Activated T-helper 17 cell treated with anti-CD3 and anti-CD28 coated beads, Interleukin-2, amount 50 U/mL, for 72 hours (primary cell): Measurements from ENCODE around the gene MRPS15. TPM values are rescaled to one million over a fixed set of nuclear protein-coding genes. Genes with fewer than 3 reads are reported as not detected.
"Not testable (repeated sequence)": the region's sequence is repeated elsewhere in the genome, so short reads cannot be mapped to it uniquely, and the experiment has no call there.

Experiments
- ATAC-seq: fragments of 150-1000 bp; cut with Tn5 transposase; replicated peaks from 2 replicates; pipeline ENCODE4 v1.10.0; 2021; ENCODE audit warnings: mild to moderate bottlenecking, moderate library complexity
- H3K27ac Mint-ChIP-seq: one replicate; pipeline ENCODE4 v1.8.0; 2022; ENCODE audit warnings: mixed read lengths
- H3K27me3 Mint-ChIP-seq: one replicate; pipeline ENCODE4 v1.8.0; 2022; ENCODE audit warnings: mixed read lengths
- H3K36me3 Mint-ChIP-seq: one replicate; pipeline ENCODE4 v1.8.0; 2022; ENCODE audit warnings: low read depth, mild to moderate bottlenecking, mixed read lengths
- H3K4me1 Mint-ChIP-seq: one replicate; pipeline ENCODE4 v1.8.0; 2022; ENCODE audit warnings: mixed read lengths
- H3K4me3 Mint-ChIP-seq: one replicate; pipeline ENCODE4 v1.8.0; 2022; ENCODE audit warnings: mild to moderate bottlenecking, mixed read lengths
- H3K9me3 Mint-ChIP-seq: one replicate; pipeline ENCODE4 v1.8.0; 2022; ENCODE audit warnings: mixed read lengths
- total RNA-seq, 2 donors: library from RNA; stranded (reverse); gene quantifications; one replicate each; pipeline ENCODE4 v1.2.3, GENCODE V29; 2022

The MRPS15 gene
- 100 to 1,000 TPM in 1 of 2 donors, 10 to 100 TPM in 1; 57.3 to 128 TPM for total RNA-seq

GRCh38 chr1:36463803-36464604 is at the start of gene MRPS15:
Gene MRPS15, minus strand, starts transcription at chr1:36464384. Its CDS starts 109 bp downstream, at chr1:36464275.
- peak within 1 kb of the TSS; percentile 95 for H3K27ac Mint-ChIP-seq
- H3K4me1 Mint-ChIP-seq: peaks cover 14% of the 10 kb centered on the region
- H3K36me3 Mint-ChIP-seq: peaks cover 40% of the 10 kb centered on the region
- ATAC-seq: peak; percentile 96
- peak within 1 kb of the TSS; percentile 99 for H3K4me3 Mint-ChIP-seq
- no peaks in the 10 kb centered on the region for H3K9me3 Mint-ChIP-seq
- H3K27me3 Mint-ChIP-seq: no peaks in the 10 kb centered on the region

- ATAC-seq: no peak
- H3K27me3 Mint-ChIP-seq: peaks cover 10% of the 10 kb centered on the region
- no peaks in the 10 kb centered on the region for H3K36me3 Mint-ChIP-seq
- no peaks in the 10 kb centered on the region for H3K4me1 Mint-ChIP-seq
- no peak overlapping the region for H3K27ac Mint-ChIP-seq
- H3K4me3 Mint-ChIP-seq: no peak overlapping the region
- no peaks in the 10 kb centered on the region for H3K9me3 Mint-ChIP-seq
Measured at GRCh38 chr1:36512842-36513241, 48.7 kb upstream of the MRPS15 start.

- Mint-ChIP-seq H3K36me3 (no peaks in the 10 kb centered on the region), H3K27ac (no peak overlapping the region), H3K4me3 (no peak overlapping the region), H3K27me3 (peaks cover 16% of the 10 kb centered on the region), H3K4me1 (no peaks in the 10 kb centered on the region), H3K9me3 (no peaks in the 10 kb centered on the region)
- no peak for ATAC-seq
Measured at GRCh38 chr1:36511804-36512798, 47.9 kb upstream of the MRPS15 start.

- ATAC-seq, H3K9me3 Mint-ChIP-seq, H3K4me1 Mint-ChIP-seq, H3K27ac Mint-ChIP-seq, H3K4me3 Mint-ChIP-seq, H3K36me3 Mint-ChIP-seq: not testable (repeated sequence)
- peaks cover 22% of the 10 kb centered on the region for H3K27me3 Mint-ChIP-seq
Measured at GRCh38 chr1:36511220-36511619, 47.0 kb upstream of the MRPS15 start.

GRCh38 chr1:36510418-36510817 is 46.2 kb upstream of the MRPS15 start:
- Mint-ChIP-seq H3K27me3 (peaks cover 24% of the 10 kb centered on the region), H3K27ac (no peak overlapping the region), H3K4me1 (no peaks in the 10 kb centered on the region), H3K36me3 (no peaks in the 10 kb centered on the region), H3K9me3 (no peaks in the 10 kb centered on the region), H3K4me3 (no peak overlapping the region)
- ATAC-seq: no peak

- no peak overlapping the region for H3K4me3 Mint-ChIP-seq
- H3K4me1 Mint-ChIP-seq: no peaks in the 10 kb centered on the region
Measured at GRCh38 chr1:36508257-36508656, 44.1 kb upstream of the MRPS15 start.

GRCh38 chr1:36506276-36506920 is 42.2 kb upstream of the MRPS15 start:
- H3K4me1 Mint-ChIP-seq: no peaks in the 10 kb centered on the region
- H3K27me3 Mint-ChIP-seq: peaks cover 36% of the 10 kb centered on the region
- no peak for ATAC-seq
- H3K27ac Mint-ChIP-seq: no peak overlapping the region
- H3K4me3 Mint-ChIP-seq: no peak overlapping the region
- no peaks in the 10 kb centered on the region for H3K36me3 Mint-ChIP-seq
- no peaks in the 10 kb centered on the region for H3K9me3 Mint-ChIP-seq

More at GRCh38 chr1:36508257-36508656, 44.1 kb upstream of the MRPS15 start:
- Mint-ChIP-seq H3K27me3 (peaks cover 30% of the 10 kb centered on the region), H3K36me3 (no peaks in the 10 kb centered on the region), H3K27ac (no peak overlapping the region), H3K9me3 (no peaks in the 10 kb centered on the region)
- ATAC-seq: no peak

GRCh38 chr1:36503733-36504132 is 39.5 kb upstream of the MRPS15 start:
- Mint-ChIP-seq H3K36me3 (no peaks in the 10 kb centered on the region), H3K4me1 (no peaks in the 10 kb centered on the region), H3K4me3 (no peak overlapping the region), H3K27ac (no peak overlapping the region), H3K9me3 (no peaks in the 10 kb centered on the region), H3K27me3 (peaks cover 30% of the 10 kb centered on the region)
- no peak for ATAC-seq

GRCh38 chr1:36503159-36503558 is 39.0 kb upstream of the MRPS15 start:
- no peak for ATAC-seq
- H3K27ac Mint-ChIP-seq: no peak overlapping the region
- H3K4me3 Mint-ChIP-seq: no peak overlapping the region
- H3K9me3 Mint-ChIP-seq: no peaks in the 10 kb centered on the region
- H3K4me1 Mint-ChIP-seq: no peaks in the 10 kb centered on the region
- no peaks in the 10 kb centered on the region for H3K36me3 Mint-ChIP-seq
- H3K27me3 Mint-ChIP-seq: peaks cover 29% of the 10 kb centered on the region

GRCh38 chr1:36502616-36503015 is 38.4 kb upstream of the MRPS15 start:
- H3K36me3 Mint-ChIP-seq: no peaks in the 10 kb centered on the region
- no peak overlapping the region for H3K4me3 Mint-ChIP-seq
- no peak overlapping the region for H3K27ac Mint-ChIP-seq
- ATAC-seq: no peak
- no peaks in the 10 kb centered on the region for H3K4me1 Mint-ChIP-seq
- no peaks in the 10 kb centered on the region for H3K9me3 Mint-ChIP-seq
- peaks cover 26% of the 10 kb centered on the region for H3K27me3 Mint-ChIP-seq

GRCh38 chr1:36501911-36502310 is 37.7 kb upstream of the MRPS15 start:
- peaks cover 21% of the 10 kb centered on the region for H3K27me3 Mint-ChIP-seq
- not testable (repeated sequence) for ATAC-seq, H3K27ac Mint-ChIP-seq, H3K9me3 Mint-ChIP-seq, H3K36me3 Mint-ChIP-seq, H3K4me1 Mint-ChIP-seq, H3K4me3 Mint-ChIP-seq

GRCh38 chr1:36497207-36497606 is 33.0 kb upstream of the MRPS15 start:
- ATAC-seq: no peak
- H3K36me3 Mint-ChIP-seq: no peaks in the 10 kb centered on the region
- no peaks in the 10 kb centered on the region for H3K9me3 Mint-ChIP-seq
- H3K27me3 Mint-ChIP-seq: peaks cover 8% of the 10 kb centered on the region
- no peak overlapping the region for H3K27ac Mint-ChIP-seq
- no peak overlapping the region for H3K4me3 Mint-ChIP-seq
- H3K4me1 Mint-ChIP-seq: no peaks in the 10 kb centered on the region

- Mint-ChIP-seq H3K4me3 (no peak overlapping the region), H3K36me3 (no peaks in the 10 kb centered on the region), H3K27ac (no peak overlapping the region), H3K27me3 (peaks cover 8% of the 10 kb centered on the region), H3K9me3 (no peaks in the 10 kb centered on the region), H3K4me1 (no peaks in the 10 kb centered on the region)
- ATAC-seq: no peak
Measured at GRCh38 chr1:36494971-36495370, 30.8 kb upstream of the MRPS15 start.

GRCh38 chr1:36493524-36493923 is 29.3 kb upstream of the MRPS15 start:
- ATAC-seq: no peak
- no peaks in the 10 kb centered on the region for H3K36me3 Mint-ChIP-seq
- no peak overlapping the region for H3K4me3 Mint-ChIP-seq
- no peaks in the 10 kb centered on the region for H3K9me3 Mint-ChIP-seq
- no peaks in the 10 kb centered on the region for H3K4me1 Mint-ChIP-seq
- peaks cover 8% of the 10 kb centered on the region for H3K27me3 Mint-ChIP-seq
- no peak overlapping the region for H3K27ac Mint-ChIP-seq
